Thyroid gland (tissue), 4 donors: Measurements from ENCODE around the gene PCDHGA9. TPM values are rescaled to one million over a fixed set of nuclear protein-coding genes. Genes with fewer than 3 reads are reported as not detected.
"Not testable (repeated sequence)": the region's sequence is repeated elsewhere in the genome, so short reads cannot be mapped to it uniquely, and the experiment has no call there.

Experiments used
- DNase-seq, 2 donors: peaks; one replicate each; pipeline ENCODE4 v3.0.0-alpha.2; 2019
- H3K27ac ChIP-seq, 3 donors: fragments of 200-600 bp; sonication (generic); 1 replicate in 2 of 3; 2 replicates in 1 of 3; pipeline ENCODE4 v1.5.1; 2016 to 2019; ENCODE audit warnings: mild to moderate bottlenecking in 1 of 3, moderate library complexity in 1 of 3
- H3K27me3 ChIP-seq: fragments of 200-600 bp; sonication (generic); one replicate; pipeline ENCODE4 v1.5.1; 2019
- H3K36me3 ChIP-seq, 2 donors: fragments of 200-600 bp; sonication (generic); one replicate each; pipeline ENCODE4 v1.5.1; 2016 to 2019
- H3K4me1 ChIP-seq, 2 donors: fragments of 200-600 bp; sonication (generic); one replicate each; pipeline ENCODE4 v1.5.1; 2017 to 2019
- H3K4me3 ChIP-seq, 3 donors: fragments of 200-600 bp; sonication (generic); replicated peaks in 1 of 3; 1 replicate in 2 of 3; 2 replicates in 1 of 3; pipeline ENCODE4 v1.5.1; 2016; ENCODE audit warnings: mild to moderate bottlenecking in 1 of 3
- H3K9me3 ChIP-seq: fragments of 200-600 bp; sonication (generic); one replicate; pipeline ENCODE4 v1.5.1; 2017
- POLR2A ChIP-seq, 2 donors: fragments of 450-650 bp; IDR thresholded peaks; one replicate each; pipeline ENCODE4 v1.6.1; 2017; ENCODE audit warnings: antibody characterized with exemption in 2 of 2, mild to moderate bottlenecking in 2 of 2, moderate library complexity in 1 of 2
- WGBS, 2 donors: methylation state at CpG; one replicate each; pipeline ENCODE4 v1.1.5; 2017; 5-methylcytosine and 5-hydroxymethylcytosine counted together
- intact Hi-C: fragments of 100-400 bp; cut with DNase I; formaldehyde crosslinking; loops from one replicate; pipeline ENCODE4 v1.15.1; 2023
- total RNA-seq, 4 donors: library from RNA; depleted of rRNA; stranded (reverse); fragments of >200 nt; gene quantifications; one replicate each; pipeline ENCODE4 v1.2.3, GENCODE V29; 2016
- TF ChIP-seq, protein P1 (sequence below), 6 experiments: fragments of 200-600 bp in 3 of 6; fragments of 450-650 bp in 3 of 6; sonication (generic) in 3 of 6; IDR thresholded peaks; one replicate each; pipeline ENCODE4 v1.5.1; 2016 to 2019; ENCODE audit warnings: antibody characterized with exemption in 6 of 6, mild to moderate bottlenecking in 2 of 6, inconsistent platforms in 1 of 6, moderate library complexity in 1 of 6

PCDHGA9 gene
- total RNA-seq, 4 donors from 2014 or later: 9.7 to 12.1 (median 11.0) TPM

DNA sequence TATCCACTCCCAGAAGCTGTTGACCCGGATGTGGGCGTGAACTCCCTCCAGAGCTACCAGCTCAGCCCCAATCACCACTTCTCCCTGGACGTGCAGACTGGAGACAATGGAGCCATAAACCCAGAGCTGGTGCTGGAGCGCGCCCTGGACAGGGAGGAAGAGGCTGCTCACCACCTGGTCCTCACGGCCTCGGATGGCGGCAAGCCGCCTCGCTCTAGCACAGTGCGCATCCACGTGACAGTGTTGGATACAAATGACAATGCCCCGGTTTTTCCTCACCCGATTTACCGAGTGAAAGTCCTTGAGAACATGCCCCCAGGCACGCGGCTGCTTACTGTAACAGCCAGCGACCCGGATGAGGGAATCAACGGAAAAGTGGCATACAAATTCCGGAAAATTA lies 9.3 kb upstream of the PCDHGA9 start:
- 39 to 40% methylated on average over 19 of the region's 21 CpGs for WGBS, 2 donors
- Histone ChIP-seq H3K9me3 (no peaks in the 10 kb centered on the region), H3K36me3 (no peaks in the 10 kb centered on the region), H3K27me3 (no peaks in the 10 kb centered on the region), H3K27ac (no peak overlapping the region), H3K4me3 (no peak overlapping the region), H3K4me1 (no peaks in the 10 kb centered on the region)
- no peak for DNase-seq
- intact Hi-C loops: no loop called here
- TF ChIP-seq, protein P1, sequence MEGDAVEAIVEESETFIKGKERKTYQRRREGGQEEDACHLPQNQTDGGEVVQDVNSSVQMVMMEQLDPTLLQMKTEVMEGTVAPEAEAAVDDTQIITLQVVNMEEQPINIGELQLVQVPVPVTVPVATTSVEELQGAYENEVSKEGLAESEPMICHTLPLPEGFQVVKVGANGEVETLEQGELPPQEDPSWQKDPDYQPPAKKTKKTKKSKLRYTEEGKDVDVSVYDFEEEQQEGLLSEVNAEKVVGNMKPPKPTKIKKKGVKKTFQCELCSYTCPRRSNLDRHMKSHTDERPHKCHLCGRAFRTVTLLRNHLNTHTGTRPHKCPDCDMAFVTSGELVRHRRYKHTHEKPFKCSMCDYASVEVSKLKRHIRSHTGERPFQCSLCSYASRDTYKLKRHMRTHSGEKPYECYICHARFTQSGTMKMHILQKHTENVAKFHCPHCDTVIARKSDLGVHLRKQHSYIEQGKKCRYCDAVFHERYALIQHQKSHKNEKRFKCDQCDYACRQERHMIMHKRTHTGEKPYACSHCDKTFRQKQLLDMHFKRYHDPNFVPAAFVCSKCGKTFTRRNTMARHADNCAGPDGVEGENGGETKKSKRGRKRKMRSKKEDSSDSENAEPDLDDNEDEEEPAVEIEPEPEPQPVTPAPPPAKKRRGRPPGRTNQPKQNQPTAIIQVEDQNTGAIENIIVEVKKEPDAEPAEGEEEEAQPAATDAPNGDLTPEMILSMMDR (IDR thresholded peaks at IDR 0.05): no peak
- TF ChIP-seq POLR2A (IDR thresholded peaks at IDR 0.05): no peak

DNA sequence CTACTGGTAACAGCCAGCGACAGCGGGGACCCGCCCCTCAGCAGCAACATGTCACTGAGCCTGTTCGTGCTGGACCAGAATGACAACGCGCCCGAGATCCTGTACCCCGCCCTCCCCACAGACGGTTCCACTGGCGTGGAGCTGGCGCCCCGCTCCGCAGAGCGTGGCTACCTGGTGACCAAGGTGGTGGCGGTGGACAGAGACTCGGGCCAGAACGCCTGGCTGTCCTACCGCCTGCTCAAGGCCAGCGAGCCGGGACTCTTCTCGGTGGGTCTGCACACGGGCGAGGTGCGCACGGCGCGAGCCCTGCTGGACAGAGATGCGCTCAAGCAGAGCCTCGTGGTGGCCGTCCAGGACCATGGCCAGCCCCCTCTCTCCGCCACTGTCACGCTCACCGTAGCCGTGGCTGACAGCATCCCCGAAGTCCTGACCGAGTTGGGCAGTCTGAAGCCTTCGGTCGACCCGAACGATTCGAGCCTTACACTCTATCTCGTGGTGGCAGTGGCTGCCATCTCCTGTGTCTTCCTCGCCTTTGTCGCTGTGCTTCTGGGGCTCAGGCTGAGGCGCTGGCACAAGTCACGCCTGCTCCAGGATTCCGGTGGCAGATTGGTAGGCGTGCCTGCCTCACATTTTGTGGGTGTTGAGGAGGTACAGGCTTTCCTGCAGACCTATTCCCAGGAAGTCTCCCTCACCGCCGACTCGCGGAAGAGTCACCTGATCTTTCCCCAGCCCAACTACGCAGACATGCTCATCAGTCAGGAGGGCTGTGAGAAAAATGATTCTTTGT lies 8.0 kb upstream of the PCDHGA9 start:
- H3K4me1 ChIP-seq, intact Hi-C loops, H3K36me3 ChIP-seq, H3K27ac ChIP-seq, H3K27me3 ChIP-seq, H3K9me3 ChIP-seq, H3K4me3 ChIP-seq, DNase-seq: not testable (repeated sequence)
- WGBS, 2 donors: 27 to 37% methylated on average over 21 to 35 of the region's 53 CpGs

DNA sequence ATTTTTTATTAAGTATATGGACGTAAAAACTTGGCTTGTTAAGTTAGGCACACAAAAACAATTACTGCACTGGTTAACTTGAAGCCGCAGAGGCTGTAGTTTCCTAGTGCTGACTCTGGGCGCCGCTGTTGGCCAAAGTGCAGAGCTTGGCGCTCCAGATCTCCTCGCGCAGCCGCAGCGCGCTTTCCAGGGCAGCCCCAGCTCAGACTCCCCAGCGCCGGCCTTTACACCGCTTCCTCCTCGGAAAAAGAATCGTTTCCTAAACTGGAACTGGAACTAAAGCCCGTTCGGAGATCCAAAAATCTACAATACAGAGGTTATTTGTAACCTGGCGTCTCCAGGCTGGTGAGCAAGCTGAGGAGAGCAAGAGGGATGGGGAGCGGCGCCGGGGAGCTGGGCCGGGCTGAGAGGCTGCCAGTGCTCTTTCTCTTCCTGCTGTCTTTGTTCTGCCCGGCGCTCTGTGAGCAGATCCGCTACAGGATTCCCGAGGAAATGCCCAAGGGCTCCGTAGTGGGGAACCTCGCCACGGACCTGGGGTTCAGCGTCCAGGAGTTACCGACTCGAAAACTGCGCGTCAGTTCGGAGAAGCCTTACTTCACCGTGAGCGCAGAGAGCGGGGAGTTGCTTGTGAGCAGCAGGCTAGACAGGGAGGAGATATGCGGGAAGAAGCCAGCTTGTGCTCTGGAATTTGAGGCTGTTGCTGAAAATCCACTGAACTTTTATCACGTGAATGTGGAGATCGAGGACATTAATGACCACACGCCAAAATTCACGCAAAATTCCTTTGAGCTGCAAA lies 4.6 kb upstream of the PCDHGA9 start, which contains the start of gene PCDHGB5:
PCDHGB5 (plus strand) TSS at position 192 of the 796 bp plus-strand sequence; CDS start at position 373, 181 bp downstream.
- peak within 1 kb of the TSS in 1 of 3 donors; percentile 13 for H3K4me3 ChIP-seq
- TF ChIP-seq, protein P1 (IDR thresholded peaks at IDR 0.05): peak in 5 of 6 experiments; percentile 18 to 66 (median 61)
- intact Hi-C loops, H3K27me3 ChIP-seq, H3K9me3 ChIP-seq, H3K4me1 ChIP-seq, H3K27ac ChIP-seq, H3K36me3 ChIP-seq: not testable (repeated sequence)
- 8 to 11% methylated on average over 21 of the region's 43 CpGs for WGBS, 2 donors
- peak; percentile 57 to 65 for DNase-seq

DNA sequence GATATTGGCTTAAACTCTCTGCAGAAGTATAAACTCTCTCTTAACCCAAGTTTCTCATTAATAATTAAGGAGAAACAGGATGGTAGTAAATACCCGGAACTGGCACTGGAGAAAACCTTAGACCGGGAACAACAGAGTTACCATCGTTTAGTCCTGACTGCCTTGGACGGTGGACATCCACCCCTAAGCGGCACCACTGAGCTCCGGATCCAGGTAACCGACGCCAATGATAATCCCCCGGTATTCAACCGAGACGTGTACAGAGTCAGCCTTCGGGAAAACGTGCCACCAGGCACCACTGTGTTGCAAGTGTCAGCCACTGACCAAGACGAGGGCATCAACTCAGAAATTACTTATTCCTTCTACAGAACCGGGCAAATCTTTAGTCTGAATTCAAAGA lies 4.0 kb upstream of the PCDHGA9 start:
- Histone ChIP-seq H3K27ac (no peak overlapping the region), H3K4me3 (no peak overlapping the region), H3K27me3 (no peaks in the 10 kb centered on the region), H3K4me1 (peaks cover 4 to 7% of the 10 kb centered on the region in 2 donors), H3K36me3 (no peaks in the 10 kb centered on the region), H3K9me3 (no peaks in the 10 kb centered on the region)
- TF ChIP-seq, protein P1 (IDR thresholded peaks at IDR 0.05): no peak
- TF ChIP-seq POLR2A (IDR thresholded peaks at IDR 0.05): no peak
- intact Hi-C loops: no loop called here
- 18 to 22% methylated on average over 15 of the region's 15 CpGs for WGBS, 2 donors
- no peak for DNase-seq

DNA sequence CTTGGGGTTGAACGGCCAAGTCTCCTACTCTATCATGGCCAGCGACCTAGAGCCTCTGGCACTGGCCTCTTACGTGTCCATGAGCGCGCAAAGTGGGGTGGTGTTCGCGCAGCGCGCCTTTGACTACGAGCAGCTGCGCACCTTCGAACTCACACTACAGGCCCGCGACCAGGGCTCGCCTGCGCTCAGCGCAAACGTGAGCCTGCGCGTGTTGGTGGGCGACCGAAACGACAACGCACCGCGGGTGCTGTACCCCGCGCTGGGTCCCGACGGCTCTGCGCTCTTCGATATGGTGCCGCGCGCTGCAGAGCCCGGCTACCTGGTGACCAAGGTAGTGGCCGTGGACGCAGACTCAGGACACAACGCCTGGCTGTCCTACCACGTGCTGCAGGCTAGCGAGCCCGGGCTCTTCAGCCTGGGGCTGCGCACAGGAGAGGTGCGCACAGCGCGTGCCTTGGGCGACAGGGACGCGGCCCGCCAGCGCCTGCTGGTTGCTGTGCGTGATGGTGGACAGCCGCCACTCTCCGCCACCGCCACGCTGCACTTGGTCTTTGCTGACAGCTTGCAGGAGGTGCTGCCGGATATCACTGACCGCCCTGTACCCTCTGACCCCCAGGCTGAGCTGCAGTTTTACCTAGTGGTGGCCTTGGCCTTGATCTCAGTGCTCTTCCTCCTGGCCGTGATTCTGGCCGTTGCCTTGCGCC lies 2.9 kb upstream of the PCDHGA9 start:
- H3K27ac ChIP-seq: no peak overlapping the region
- intact Hi-C loops: no loop called here
- 16 to 34% methylated on average over 10 to 20 of the region's 61 CpGs for WGBS, 2 donors
- no peaks in the 10 kb centered on the region for H3K27me3 ChIP-seq
- no peak for DNase-seq
- peaks cover 4 to 7% of the 10 kb centered on the region in 2 donors for H3K4me1 ChIP-seq
- H3K9me3 ChIP-seq: no peaks in the 10 kb centered on the region
- TF ChIP-seq POLR2A (IDR thresholded peaks at IDR 0.05): no peak
- TF ChIP-seq, protein P1 (IDR thresholded peaks at IDR 0.05): no peak
- no peak overlapping the region for H3K4me3 ChIP-seq
- H3K36me3 ChIP-seq: no peaks in the 10 kb centered on the region
